SU-DHL-6 (cell line): Measurements from ENCODE around the gene ENOX1.

Experiments
- H2AFZ ChIP-seq: fragments of 200-600 bp; sonication (generic); 2 replicates; pipeline ENCODE4 v1.6.1; 2014; ENCODE audit warnings: low read depth, mild to moderate bottlenecking, moderate library complexity, mixed read lengths, antibody characterized with exemption, low read length; ENCODE audit not compliant: severe bottlenecking
- H3F3A ChIP-seq: fragments of 200-600 bp; shearing (Covaris generic); 2 replicates; pipeline ENCODE4 v1.6.0; 2016; ENCODE audit warnings: antibody characterized with exemption, mild to moderate bottlenecking; ENCODE audit not compliant: insufficient read depth
- H3K27ac ChIP-seq: fragments of 200-600 bp; sonication (generic); 2 replicates; pipeline ENCODE4 v1.5.1; 2016; ENCODE audit warnings: low read depth, mild to moderate bottlenecking, low read length, moderate library complexity, mixed read lengths
- H3K27me3 ChIP-seq: fragments of 200-600 bp; sonication (generic), shearing (Covaris generic); 2 replicates; pipeline ENCODE4 v1.6.0; 2014; ENCODE audit warnings: mild to moderate bottlenecking, low read length
- H3K36me3 ChIP-seq: fragments of 200-600 bp; sonication (generic); 2 replicates; pipeline ENCODE4 v1.6.1; 2014; ENCODE audit warnings: mild to moderate bottlenecking, low read length, mixed read lengths
- H3K4me2 ChIP-seq: fragments of 300-600, 200-600 bp; shearing (Covaris generic), sonication (generic); 2 replicates; pipeline ENCODE4 v1.6.0; 2014; ENCODE audit warnings: low read length, low read depth, mild to moderate bottlenecking; ENCODE audit not compliant: poor library complexity, severe bottlenecking
- H3K4me3 ChIP-seq: fragments of 200-600 bp; sonication (generic); 2 replicates; pipeline ENCODE4 v1.5.1; 2014; ENCODE audit warnings: antibody characterized with exemption, low read length, mild to moderate bottlenecking, mixed read lengths; ENCODE audit not compliant: insufficient read depth, poor library complexity, severe bottlenecking
- H3K79me2 ChIP-seq: fragments of 200-600 bp; sonication (generic); 2 replicates; pipeline ENCODE4 v1.6.1; 2014; ENCODE audit warnings: mild to moderate bottlenecking, low read length, moderate library complexity; ENCODE audit not compliant: insufficient read depth
- H3K9ac ChIP-seq: fragments of 200-600 bp; sonication (generic); 2 replicates; pipeline ENCODE4 v1.7.0; 2014; ENCODE audit warnings: mild to moderate bottlenecking, low read length
- H3K9me2 ChIP-seq: fragments of 200-600 bp; sonication (generic); replicated peaks from 2 replicates; pipeline ENCODE4 v1.6.1; 2014; ENCODE audit warnings: low read length; ENCODE audit not compliant: insufficient read depth
- H3K9me3 ChIP-seq: fragments of 200-600 bp; sonication (generic); 2 replicates; pipeline ENCODE4 v1.6.1; 2014; ENCODE audit warnings: low read length, mixed read lengths; ENCODE audit not compliant: insufficient read depth
- H4K20me1 ChIP-seq: fragments of 200-600 bp; sonication (generic); 2 replicates; pipeline ENCODE4 v1.6.1; 2014; ENCODE audit warnings: low read depth, mild to moderate bottlenecking, antibody characterized with exemption, low read length, moderate library complexity, mixed read lengths
- CTCF ChIP-seq: fragments of 200-600 bp; sonication (generic); IDR thresholded peaks from one replicate; pipeline ENCODE4 v1.5.1; 2017; ENCODE audit warnings: antibody characterized with exemption, mild to moderate bottlenecking, low read length, moderate library complexity; ENCODE audit not compliant: insufficient read depth, poor library complexity, severe bottlenecking
- EZH2phosphoT487 ChIP-seq: fragments of 200-600 bp; sonication (generic), shearing (Covaris generic); conservative IDR thresholded peaks from 2 replicates; pipeline ENCODE4 v1.6.1; 2018; ENCODE audit warnings: mild to moderate bottlenecking, antibody characterized with exemption, low read length, moderate library complexity, mixed read lengths

The ENOX1 gene

GRCh38 chr13:43291287-43292060 lies 495.3 kb downstream of the ENOX1 start:
- Histone ChIP-seq H3K79me2 (no peaks in the 10 kb centered on the region), H3K9me2 (no peaks in the 10 kb centered on the region; the same call in 1 of the 2 replicates), H3F3A (no peaks in the 10 kb centered on the region), H3K36me3 (no peaks in the 10 kb centered on the region), H4K20me1 (no peaks in the 10 kb centered on the region), H3K4me2 (no peak overlapping the region), H3K9me3 (no peaks in the 10 kb centered on the region), H3K9ac (no peak overlapping the region), H3K27me3 (no peaks in the 10 kb centered on the region), H2AFZ (no peak overlapping the region), H3K4me3 (no peak overlapping the region), H3K27ac (no peak overlapping the region)
- TF ChIP-seq CTCF: no peak
- TF ChIP-seq EZH2phosphoT487: no peak

- Histone ChIP-seq H3K4me3 (no peak overlapping the region), H3K4me2 (no peak overlapping the region), H3K36me3 (no peaks in the 10 kb centered on the region), H4K20me1 (no peaks in the 10 kb centered on the region), H3K9me2 (no peaks in the 10 kb centered on the region; the same call in 1 of the 2 replicates), H3F3A (no peaks in the 10 kb centered on the region), H3K27me3 (no peaks in the 10 kb centered on the region), H3K9me3 (no peaks in the 10 kb centered on the region), H3K9ac (no peak overlapping the region), H3K27ac (no peak overlapping the region), H3K79me2 (no peaks in the 10 kb centered on the region), H2AFZ (no peak overlapping the region)
- TF ChIP-seq CTCF (no peak), EZH2phosphoT487 (no peak)
Observed at GRCh38 chr13:43289470-43290255, 497.1 kb downstream of the ENOX1 start.

GRCh38 chr13:43286751-43287150 lies 500.0 kb downstream of the ENOX1 start:
- TF ChIP-seq EZH2phosphoT487 (no peak), CTCF (no peak)
- Histone ChIP-seq H3K4me2 (no peak overlapping the region), H3K79me2 (no peaks in the 10 kb centered on the region), H3K36me3 (no peaks in the 10 kb centered on the region), H3F3A (no peaks in the 10 kb centered on the region), H3K9me2 (no peaks in the 10 kb centered on the region; the same call in 1 of the 2 replicates), H3K4me3 (no peak overlapping the region), H4K20me1 (no peaks in the 10 kb centered on the region), H3K9ac (no peak overlapping the region), H3K27me3 (no peaks in the 10 kb centered on the region), H3K9me3 (no peaks in the 10 kb centered on the region), H3K27ac (no peak overlapping the region), H2AFZ (no peak overlapping the region)
